Testis (tissue), 2 donors: ENCODE data around the gene TNFRSF1A.

Source experiments
- CTCF ChIP-seq, 3 experiments: fragments of 450-650 bp in 2 of 3; fragments of 200-600 bp in 1 of 3; sonication (generic) in 1 of 3; IDR thresholded peaks; one replicate each; pipeline ENCODE4 v1.5.1; 2016 to 2019; ENCODE audit warnings: antibody characterized with exemption in 3 of 3, mild to moderate bottlenecking in 2 of 3, moderate library complexity in 1 of 3
- POLR2A ChIP-seq: fragments of 450-650 bp; IDR thresholded peaks from one replicate; pipeline ENCODE4 v1.6.1; 2017; ENCODE audit warnings: antibody characterized with exemption, mild to moderate bottlenecking, moderate library complexity

GRCh38 chr12:6361834-6362233 lies 20.0 kb upstream of the TNFRSF1A start:
- TF ChIP-seq POLR2A: no peak
- TF ChIP-seq CTCF (IDR thresholded peaks at IDR 0.05): no peak
